Left hindlimb (tissue), 1 donor: ENCODE data around the gene SYTL3.
A peak's percentile ranks its signal among the peaks of the same experiment; 100 is the strongest.
"Not testable (repeated sequence)": the region's sequence is repeated elsewhere in the genome, so short reads cannot be mapped to it uniquely, and the experiment has no call there.

Experiments
- DNase-seq: peaks from one replicate; pipeline ENCODE4 v3.0.0-alpha.2; 2018

Gene SYTL3

GRCh38 chr6:158622545-158623190 is 27.2 kb upstream of the SYTL3 start:
- no peak for DNase-seq

GRCh38 chr6:158624684-158625682 is 24.9 kb upstream of the SYTL3 start:
- DNase-seq = no peak

- no peak for DNase-seq
Measured at GRCh38 chr6:158625881-158626305, 24.0 kb upstream of the SYTL3 start.

DNA sequence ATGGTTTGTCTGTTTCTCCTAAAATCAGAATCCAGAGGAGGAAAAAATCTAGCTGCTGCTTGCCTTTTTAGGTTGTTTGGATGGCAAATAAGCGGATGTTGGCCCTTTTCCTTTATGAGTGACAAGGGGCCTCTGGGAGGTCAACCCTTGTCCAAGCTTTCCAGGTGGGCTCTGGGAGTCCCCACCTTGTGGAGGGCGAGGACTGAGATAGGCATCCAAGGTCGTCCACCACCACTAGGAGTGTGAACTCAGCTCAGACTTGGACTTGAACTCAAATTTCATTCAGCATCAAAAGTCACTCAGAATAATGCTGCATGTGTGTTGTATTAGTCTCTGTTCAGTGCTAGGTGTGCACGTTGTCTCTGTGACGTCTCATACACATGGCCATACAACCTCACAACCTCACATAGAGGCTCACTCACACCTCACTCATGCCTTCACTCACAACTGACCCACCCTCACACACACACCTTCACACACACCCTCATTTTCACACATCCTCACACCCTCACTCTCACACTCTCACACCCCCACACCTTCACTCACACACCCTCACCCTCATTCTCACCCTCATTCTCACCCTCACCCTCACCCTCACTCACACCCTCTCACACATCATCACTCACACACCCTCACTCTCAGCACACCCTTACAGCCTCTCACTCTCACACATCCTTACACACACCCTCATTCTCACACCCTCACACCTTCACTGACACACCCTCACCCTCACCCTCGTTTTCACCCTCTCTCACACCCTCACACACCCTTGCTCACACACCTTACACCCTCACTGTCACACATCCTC is 23.3 kb upstream of the SYTL3 start:
- no peak for DNase-seq

- no peak for DNase-seq
Measured at GRCh38 chr6:158627168-158627939, 22.5 kb upstream of the SYTL3 start.

GRCh38 chr6:158627940-158628211 is 22.0 kb upstream of the SYTL3 start:
- no peak for DNase-seq

DNA sequence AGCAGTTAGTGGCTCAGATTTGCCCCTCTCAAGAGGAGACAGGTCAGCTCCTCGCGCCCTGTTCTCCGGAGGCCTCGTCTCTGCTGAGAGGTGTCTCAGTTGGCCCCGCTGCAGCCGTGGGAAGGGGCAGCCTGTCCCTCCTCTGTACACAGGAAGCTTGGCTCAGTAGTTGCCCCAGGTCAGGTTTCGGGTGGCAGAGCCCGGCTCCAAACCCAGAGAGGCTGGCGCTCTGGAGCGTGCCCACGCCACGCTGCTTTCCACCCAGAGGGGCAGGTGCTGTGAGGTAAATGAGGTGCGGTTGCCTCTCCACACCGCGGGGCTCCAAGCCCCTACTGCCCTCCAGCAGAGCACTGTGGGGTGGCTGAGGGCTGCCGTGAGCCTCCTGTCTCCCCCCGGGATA is 21.3 kb upstream of the SYTL3 start:
- DNase-seq = no peak

DNA sequence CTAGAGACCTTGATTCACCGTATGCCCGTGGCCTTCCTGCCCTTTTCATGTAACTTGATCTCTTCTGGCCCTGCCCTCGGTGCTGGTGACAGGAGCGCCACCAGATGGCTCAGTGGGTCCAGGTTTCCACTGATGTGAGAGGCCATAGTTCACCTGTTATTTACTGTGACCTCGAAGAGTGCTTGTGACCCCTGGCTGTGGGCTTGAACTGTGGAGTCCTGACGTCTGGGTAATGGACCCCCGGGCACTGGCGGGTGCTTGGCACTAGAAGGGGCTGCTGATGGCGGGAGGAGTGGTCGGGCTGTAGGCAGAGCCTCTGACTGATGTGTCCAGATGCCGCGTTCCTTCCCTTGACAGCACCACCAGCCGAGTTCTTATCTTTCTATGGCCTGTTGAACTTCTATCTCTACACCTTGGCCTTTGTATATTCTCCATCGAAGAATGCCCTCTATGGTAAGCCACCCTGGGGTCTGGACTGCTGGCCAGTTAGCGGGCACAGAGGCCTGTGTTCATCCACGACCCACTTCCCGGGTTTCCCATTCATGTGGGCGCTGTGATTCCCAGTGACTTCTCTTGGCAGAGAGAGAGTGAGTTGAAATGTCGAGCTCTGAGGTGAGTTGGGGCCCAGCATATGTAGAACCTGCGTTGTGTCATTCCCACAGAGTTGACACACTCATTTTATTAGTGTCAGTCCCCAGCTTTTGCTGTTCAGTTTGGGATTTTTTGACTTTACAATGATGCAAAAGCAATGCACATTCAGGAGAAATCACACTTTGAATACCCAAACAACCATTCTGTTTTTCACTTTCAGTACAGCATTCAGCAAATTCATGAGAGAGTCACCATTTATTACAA is 20.3 kb upstream of the SYTL3 start:
- DNase-seq = no peak

GRCh38 chr6:158630938-158631616 is 18.8 kb upstream of the SYTL3 start:
- DNase-seq = peak; percentile 55

- DNase-seq = peak; percentile 58
Measured at GRCh38 chr6:158631678-158632537, 17.9 kb upstream of the SYTL3 start.

- DNase-seq = not testable (repeated sequence)
Measured at GRCh38 chr6:158632538-158633119, 17.2 kb upstream of the SYTL3 start.

DNA sequence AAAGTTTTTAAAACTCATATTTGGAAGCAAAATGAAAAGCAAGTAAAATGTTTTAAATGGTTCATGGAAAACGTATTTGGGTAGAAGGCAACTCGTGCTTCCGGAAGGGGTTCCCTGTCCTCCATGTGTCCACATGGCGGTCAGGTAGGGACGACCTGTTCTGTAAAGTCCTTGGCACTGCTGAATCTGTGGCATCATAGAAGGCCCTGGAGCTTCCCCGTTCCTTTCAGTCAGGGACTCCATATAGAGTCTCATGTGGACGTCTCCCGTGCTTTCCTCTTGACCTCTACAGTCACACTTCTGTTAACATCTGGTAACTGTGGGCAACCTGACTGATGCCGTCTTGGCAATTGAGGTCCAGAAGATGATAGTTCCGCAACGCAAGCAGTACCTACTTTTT is 16.7 kb upstream of the SYTL3 start:
- DNase-seq = no peak

DNA sequence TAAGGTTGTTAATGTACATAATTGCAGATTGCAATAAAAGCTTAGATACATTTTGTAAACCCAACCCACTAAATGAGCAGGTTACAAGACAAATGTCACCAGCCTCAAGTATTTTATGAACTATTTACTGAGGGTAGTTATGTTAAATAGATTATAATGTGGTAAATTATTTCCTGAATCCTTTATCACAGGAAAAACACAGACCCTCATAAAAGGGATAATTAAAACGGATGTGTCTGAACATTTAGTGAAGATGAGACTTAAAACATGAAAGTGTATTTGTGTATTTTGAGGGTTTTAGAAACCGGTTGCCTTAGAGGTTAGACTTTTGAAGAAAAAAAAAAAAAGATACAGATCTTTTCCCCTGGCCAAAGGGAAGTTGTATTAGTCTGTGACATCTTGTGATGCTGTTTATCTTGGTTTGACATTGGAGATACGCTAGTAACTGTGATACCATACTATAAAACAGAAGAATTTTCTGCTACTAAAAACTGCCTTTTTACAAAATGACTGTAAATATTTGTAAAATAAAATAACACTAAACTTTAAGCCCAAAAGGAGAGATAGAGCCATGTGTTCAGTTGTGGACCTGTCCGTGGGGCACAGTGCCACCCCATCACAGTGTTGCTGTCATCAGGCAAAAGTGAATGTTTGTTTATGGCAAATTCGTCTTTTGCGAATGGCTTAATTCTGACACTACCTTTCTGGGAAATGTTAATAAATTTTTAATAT is 15.0 kb upstream of the SYTL3 start:
- DNase-seq = no peak

GRCh38 chr6:158635427-158636073 is 14.3 kb upstream of the SYTL3 start:
- no peak for DNase-seq

- DNase-seq = no peak
Measured at GRCh38 chr6:158636778-158637177, 13.1 kb upstream of the SYTL3 start.

DNA sequence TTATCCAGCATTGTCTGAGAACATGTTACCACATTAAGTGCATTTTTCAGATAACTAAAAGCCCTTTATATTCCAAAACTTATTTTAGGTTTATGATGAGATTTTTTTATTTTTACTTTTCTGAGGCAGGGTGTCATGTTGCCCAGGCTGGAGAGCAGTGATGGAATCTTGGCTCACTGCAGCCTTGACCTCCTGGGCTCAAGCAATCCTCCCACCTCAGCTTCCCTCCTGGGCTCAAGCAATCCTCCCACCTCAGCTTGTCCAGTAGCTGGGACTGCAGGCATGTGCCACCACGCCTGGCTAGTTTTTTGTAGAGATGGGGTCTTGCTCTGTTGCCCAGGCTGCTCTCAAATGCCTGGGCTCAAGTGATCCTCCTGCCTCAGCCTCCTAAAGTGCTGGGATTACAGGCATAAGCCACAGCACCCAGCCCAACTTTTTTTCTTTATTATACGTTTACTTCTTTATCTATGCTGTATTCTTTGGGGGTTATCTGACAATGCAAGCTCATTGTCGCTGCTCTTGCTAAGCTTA is 11.5 kb upstream of the SYTL3 start:
- no peak for DNase-seq

GRCh38 chr6:158639056-158639455 is 10.8 kb upstream of the SYTL3 start:
- no peak for DNase-seq

- no peak for DNase-seq
Measured at GRCh38 chr6:158640519-158640918, 9.3 kb upstream of the SYTL3 start.
